GM13976 (cell line): ENCODE results near the gene TMEM123.

ENCODE experiments used
- DNase-seq: peaks from one replicate; pipeline ENCODE4 v3.0.0; 2012; ENCODE audit warnings: low spot score
- in situ Hi-C: fragments of 300-500 bp; cut with MboI; formaldehyde crosslinking; loops from one replicate; pipeline ENCODE4 v1.12.0; 2022; ENCODE audit warnings: low sequenced_read_pairs, mixed read lengths, inconsistent platforms; ENCODE audit not compliant: unreplicated experiment
- TF ChIP-seq, protein P1 (sequence below): IDR thresholded peaks from 2 replicates; pipeline ENCODE4 v1.5.1; 2012; ENCODE audit warnings: borderline replicate concordance, mild to moderate bottlenecking; ENCODE audit not compliant: insufficient read depth; ENCODE audit errors: extremely low read depth, missing control alignments, control extremely low read depth

TMEM123 gene

DNA sequence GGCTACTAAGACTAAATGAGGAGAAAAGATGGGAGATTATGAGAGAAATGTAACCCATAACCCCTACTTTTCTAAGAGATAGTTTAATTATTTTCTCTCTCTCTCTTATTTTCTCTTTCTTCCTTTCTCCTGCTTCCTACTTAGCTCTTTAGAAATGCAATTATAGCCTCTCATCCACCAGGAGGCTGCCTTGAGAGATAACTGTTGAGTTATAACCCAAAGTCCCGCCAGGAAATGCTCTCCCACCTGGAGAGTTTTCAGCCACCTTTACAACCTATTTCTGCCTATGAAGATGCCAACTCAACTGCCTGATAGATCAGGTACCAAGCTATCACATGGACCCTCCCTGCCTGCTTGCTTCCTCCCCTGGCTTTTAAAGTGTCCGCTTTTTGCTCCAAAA lies 34.0 kb upstream of the TMEM123 start:
- TF ChIP-seq, protein P1, sequence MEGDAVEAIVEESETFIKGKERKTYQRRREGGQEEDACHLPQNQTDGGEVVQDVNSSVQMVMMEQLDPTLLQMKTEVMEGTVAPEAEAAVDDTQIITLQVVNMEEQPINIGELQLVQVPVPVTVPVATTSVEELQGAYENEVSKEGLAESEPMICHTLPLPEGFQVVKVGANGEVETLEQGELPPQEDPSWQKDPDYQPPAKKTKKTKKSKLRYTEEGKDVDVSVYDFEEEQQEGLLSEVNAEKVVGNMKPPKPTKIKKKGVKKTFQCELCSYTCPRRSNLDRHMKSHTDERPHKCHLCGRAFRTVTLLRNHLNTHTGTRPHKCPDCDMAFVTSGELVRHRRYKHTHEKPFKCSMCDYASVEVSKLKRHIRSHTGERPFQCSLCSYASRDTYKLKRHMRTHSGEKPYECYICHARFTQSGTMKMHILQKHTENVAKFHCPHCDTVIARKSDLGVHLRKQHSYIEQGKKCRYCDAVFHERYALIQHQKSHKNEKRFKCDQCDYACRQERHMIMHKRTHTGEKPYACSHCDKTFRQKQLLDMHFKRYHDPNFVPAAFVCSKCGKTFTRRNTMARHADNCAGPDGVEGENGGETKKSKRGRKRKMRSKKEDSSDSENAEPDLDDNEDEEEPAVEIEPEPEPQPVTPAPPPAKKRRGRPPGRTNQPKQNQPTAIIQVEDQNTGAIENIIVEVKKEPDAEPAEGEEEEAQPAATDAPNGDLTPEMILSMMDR = no peak
- no peak for DNase-seq
- in situ Hi-C loops = loop anchor here (25.0 kb wide), 1 partner anchor 99 kb away; no protein-coding TSS in a partner anchor

GRCh38 chr11:102485095-102485722 lies 32.6 kb upstream of the TMEM123 start:
- TF ChIP-seq, protein P1 = no peak
- in situ Hi-C loops = loop anchor here (25.0 kb wide), 1 partner anchor 98 kb away; no protein-coding TSS in a partner anchor
- DNase-seq = no peak

- TF ChIP-seq, protein P1 = no peak
- in situ Hi-C loops = loop anchor here (25.0 kb wide), 1 partner anchor 95 kb away; no protein-coding TSS in a partner anchor
- DNase-seq = no peak
Observed at GRCh38 chr11:102482433-102482832, 29.9 kb upstream of the TMEM123 start.

GRCh38 chr11:102479733-102480132 lies 27.2 kb upstream of the TMEM123 start:
- in situ Hi-C loops = loop anchor here (25.0 kb wide), 1 partner anchor 92 kb away; no protein-coding TSS in a partner anchor
- DNase-seq = no peak
- TF ChIP-seq, protein P1 = no peak

DNA sequence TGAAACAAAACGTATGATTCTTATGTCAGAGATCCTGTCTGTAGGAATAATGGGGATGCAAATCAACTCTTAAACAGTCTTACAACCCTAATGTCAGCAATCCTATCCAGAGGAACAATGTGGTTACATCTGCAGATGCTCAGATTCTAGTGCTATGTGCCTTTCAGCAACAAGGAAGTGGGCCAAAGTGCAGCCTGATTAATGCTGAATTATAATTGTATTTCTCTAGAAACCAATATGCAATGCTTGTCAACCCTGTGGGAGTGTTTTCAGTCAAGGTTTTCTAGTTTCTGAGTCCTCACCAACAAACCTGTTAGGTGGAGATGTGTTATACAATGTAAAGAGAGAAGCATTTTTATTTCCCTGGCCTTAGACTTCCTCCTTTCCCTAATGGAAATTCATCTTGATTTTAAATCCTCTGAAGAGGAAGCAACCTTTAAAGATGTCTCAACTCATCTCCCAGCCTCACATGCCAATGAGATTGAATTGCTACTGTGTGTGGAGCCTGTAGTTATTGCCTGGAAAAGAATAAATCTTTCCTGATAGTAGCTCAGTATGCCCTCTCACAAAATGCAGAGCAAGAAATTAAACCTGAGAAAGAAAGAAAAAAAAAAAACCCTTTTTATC lies 26.2 kb upstream of the TMEM123 start:
- in situ Hi-C loops = loop anchor here (25.0 kb wide), 1 partner anchor 91 kb away; no protein-coding TSS in a partner anchor
- no peak for DNase-seq
- TF ChIP-seq, protein P1 = no peak

DNA sequence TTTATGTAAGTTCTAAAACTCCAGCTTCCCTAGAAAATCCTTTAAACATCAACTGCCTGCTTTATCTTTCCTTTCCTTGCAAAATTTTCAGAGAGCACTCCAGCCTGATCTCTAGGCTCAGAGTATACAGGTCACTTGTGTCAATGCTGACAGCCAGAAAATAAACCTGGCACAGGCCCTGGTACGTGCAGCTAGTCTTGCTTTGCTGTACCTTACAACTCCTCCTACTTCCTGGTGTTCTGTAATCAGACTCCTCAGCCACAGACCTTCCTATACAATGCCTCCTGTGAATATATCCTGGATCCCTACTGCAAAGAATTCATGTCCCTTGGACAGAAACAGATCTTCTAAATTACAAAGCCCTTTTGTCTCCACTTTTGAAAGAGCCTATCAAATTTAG lies 24.2 kb upstream of the TMEM123 start:
- TF ChIP-seq, protein P1 = no peak
- in situ Hi-C loops = loop anchor here (25.0 kb wide), 1 partner anchor 90 kb away; no protein-coding TSS in a partner anchor
- no peak for DNase-seq
